Cardiac ventricle fibroblast (primary cell): ENCODE data around the gene MFSD2A. TPM values are rescaled to one million over a fixed set of nuclear protein-coding genes. Genes with fewer than 3 reads are reported as not detected.

Experiments
- total RNA-seq: library from RNA; depleted of rRNA; stranded (reverse); fragments of >200 nt; gene quantifications from 2 replicates; pipeline ENCODE4 v1.2.3, GENCODE V29; 2015

The MFSD2A gene
- total RNA-seq, result 0.62 and 1.1 TPM in 2 replicates

GRCh38 chr1:39954870-39955546 lies at the start of gene MFSD2A:
TSS of gene MFSD2A (plus strand) at chr1:39955145. CDS start at chr1:39955293, 148 bp downstream.

Other genes with a start within 250 kb of the MFSD2A start
- 28.8 and 31.0 TPM in 2 replicates for gene PPIE, start 216.3 kb upstream of the MFSD2A start, total RNA-seq
- gene OXCT2, start 183.8 kb upstream of the MFSD2A start, total RNA-seq, result 0.12 and 0.49 TPM in 2 replicates
- gene BMP8B, start 166.3 kb upstream of the MFSD2A start, total RNA-seq, result 0.06 TPM in 1 of 2 replicates, not detected in the other
- gene TRIT1, start 71.6 kb upstream of the MFSD2A start, total RNA-seq, result 15.4 and 16.7 TPM in 2 replicates
- not detected in 2 replicates for gene MYCL, start 53.2 kb upstream of the MFSD2A start, total RNA-seq
- gene CAP1, start 85.6 kb downstream of the MFSD2A start, total RNA-seq, result 203 and 205 TPM in 2 replicates
- gene PPT1, start 142.1 kb downstream of the MFSD2A start, total RNA-seq, result 37.6 and 45.7 TPM in 2 replicates
- 13.0 and 14.4 TPM in 2 replicates for gene RLF, start 206.2 kb downstream of the MFSD2A start, total RNA-seq